Measurements from ENCODE around the gene FADS1.
A peak's percentile ranks its signal among the peaks of the same experiment; 100 is the strongest.

Gene FADS1

DNA sequence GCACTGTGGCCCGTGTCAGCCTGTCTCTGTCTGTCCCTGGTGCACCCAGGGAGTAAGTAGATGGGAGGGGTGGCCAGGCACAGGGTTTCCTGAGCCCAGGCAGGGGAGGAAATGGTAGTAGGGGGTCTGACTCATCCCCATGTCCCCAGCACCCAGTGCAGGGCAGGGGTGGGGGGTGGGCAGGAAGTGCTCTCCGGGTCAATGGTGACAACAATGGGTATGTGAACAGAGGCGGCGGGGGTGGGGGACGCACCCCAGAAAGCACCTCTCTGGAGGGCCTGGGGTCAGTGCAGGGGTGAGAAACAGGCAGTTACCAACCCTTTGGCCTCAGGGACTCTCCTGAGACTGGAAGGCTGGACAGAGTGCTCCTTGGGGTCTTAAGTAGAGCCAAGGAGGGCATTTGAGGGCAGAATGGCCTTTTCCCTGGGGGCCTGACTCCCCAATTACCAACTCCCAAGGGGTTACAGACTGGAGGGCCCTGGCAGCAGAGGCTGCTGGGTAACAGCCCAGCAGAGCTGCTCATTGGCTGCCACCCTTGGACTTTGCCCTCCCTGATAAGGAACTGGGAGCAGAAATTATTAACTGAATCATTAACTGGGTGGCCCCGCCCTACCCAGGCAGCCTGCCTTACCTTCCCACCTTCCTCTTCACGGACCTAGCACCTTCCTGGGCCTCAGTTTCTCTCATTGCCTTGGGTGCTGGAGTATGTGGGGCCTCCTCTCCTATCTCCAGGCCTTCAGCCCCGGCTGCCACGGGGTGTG is 60.2 kb downstream of the FADS1 start:
- DNase-seq: peak; percentile 83

DNA sequence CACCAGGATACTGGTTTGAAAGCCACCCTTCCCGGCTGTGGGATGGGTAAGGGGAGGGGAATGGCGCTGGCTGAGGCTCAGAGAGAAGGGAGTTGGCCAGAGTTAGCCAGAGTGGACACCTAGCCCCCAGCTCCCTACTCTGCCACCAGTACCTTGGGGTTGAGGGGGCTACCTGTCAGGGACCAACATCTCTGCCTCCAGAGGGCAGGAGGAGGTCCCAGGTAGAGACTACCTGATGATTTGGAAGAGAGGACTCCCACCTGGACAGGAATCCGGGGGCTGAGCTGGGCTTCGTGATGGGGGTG is 60.7 kb downstream of the FADS1 start:
- no peak for DNase-seq

DNA sequence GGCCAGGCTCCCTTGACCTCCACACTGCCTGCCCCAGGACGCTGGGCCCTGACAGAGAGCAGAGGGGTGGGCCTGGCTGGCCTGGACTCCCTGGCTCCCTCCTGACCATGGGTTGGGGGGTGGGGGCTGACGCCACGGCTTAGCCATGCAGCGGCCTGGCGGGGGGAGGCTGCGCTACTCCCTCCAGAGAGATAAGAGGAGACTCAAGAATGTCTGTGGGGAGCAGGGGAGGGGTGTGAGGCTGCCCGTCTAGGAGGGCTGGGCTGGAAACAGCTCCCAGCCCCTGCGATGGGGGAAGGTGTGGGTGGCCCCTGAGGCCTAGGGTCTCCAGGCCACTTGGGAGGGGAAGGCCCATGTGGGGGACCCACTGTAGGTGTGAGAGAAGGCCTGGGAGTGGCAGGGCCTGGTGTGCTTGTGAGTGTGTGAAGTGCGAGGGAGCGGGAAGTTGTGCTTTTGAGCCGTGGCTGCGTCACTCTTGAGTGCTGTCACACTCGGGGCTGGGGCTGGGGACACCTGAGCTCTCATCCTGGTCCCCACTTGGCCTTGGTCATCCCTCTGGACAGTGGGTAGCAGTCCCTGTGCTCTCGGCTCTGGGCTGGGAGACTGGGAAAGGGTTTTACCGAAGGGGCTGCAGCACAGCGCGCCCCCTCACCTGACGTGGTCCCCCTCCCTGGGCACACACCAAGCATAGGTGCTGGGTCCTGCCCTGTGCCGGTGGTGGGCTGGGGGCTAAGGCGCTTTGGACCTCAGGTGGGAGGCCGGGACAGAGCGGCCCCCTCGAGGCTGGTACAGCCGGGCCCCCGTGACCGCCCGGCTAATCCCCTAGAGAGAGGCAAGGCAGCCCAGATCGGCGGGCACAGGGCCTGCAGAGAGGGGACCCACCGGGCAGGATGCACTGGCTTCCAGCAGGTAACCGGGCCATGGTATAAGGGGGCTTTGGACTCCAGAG is 62.0 kb downstream of the FADS1 start:
- peak; percentile 93 for DNase-seq

DNA sequence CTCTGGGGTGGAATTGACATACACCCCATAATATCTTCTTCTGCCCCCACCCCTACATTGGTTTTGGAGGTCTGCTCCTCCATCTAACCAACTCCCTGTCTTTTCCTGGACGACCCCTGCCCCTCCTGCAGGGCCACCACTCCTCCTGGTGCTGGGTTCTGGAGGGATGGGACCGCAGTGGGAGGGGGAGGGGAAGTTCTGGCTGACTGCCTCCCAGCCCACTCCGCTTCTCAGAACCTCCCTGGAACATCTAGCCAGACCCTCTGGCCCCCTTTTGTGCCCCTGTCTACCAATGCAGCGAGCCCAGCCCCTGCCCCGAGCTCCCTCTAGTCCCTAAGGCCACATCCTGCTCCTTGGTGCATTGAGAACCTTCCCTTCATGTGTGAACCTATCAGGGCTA is 63.1 kb downstream of the FADS1 start:
- no peak for DNase-seq

DNA sequence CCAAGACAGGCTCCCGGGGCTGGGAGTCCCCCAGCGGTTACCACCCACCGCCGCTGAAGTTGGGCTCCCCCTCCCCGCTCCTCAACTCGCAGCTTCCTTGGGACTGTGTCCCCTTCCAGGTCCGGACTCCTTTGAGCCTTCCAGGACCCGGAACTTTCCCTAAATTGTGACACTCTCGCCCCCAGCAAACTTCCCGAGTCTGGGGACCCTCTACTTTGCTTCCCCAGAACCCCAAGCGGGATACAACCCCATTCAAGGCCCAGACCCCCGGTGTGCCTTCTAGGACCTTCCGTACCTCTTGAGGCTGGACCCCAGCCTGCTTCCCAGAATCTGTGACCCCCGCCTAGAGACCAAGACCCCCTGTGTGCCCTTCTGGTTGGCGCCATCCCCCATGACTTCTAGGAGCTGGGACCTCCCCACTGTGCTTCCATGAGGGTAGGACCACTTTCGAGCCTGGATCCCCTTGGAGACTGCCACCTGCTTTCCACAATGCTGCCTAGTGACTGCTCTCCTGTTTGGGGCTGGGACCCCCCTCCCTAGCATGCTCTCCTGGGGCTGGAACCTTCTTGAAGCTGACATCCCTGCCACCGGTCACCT is 63.8 kb downstream of the FADS1 start:
- no peak for DNase-seq

DNA sequence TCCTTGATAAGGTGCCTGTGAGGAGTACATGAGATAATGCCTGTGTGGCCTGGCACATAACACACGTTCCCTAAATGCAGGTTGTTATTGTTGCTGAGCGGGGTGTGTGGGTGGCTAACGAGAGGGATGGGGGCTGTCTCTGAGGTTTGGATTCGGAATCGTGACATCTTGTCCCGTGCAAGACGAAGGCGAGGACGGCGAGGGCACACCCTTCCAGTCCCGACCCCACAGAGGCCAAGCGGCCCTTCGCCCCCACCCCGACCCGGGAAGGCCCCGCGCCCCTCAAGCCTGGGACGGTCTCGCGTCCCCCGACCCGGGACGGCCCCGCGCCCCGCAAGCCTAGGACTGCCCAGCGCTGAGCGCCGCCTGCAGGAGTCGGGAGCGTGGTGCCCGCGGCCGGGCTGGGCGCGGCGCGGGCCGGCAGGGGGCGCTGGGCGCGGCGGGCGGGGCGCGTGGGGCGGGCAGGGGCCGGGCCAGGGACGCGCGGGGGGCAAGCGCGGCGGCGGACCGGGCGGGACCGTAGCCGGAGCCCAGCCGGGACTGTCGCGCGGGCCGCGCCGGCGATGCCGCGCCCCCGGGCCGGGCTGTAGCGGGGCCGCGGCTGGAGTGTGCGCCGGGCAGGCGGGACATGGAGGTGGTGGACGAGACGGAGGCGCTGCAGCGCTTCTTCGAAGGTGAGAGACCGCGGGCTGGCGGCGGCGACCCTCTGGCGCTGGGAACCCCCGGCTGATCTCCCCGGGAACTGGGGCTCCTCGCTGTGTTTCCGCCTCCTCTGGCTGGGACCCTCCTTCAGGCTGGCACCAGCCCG is 64.5 kb downstream of the FADS1 start, which contains the start of gene MYRF:
Gene MYRF, plus strand, starts transcription at position 520 of the 808 bp plus-strand sequence. Its CDS starts 109 bp downstream, at position 629.
- DNase-seq: peak; percentile 81

DNA sequence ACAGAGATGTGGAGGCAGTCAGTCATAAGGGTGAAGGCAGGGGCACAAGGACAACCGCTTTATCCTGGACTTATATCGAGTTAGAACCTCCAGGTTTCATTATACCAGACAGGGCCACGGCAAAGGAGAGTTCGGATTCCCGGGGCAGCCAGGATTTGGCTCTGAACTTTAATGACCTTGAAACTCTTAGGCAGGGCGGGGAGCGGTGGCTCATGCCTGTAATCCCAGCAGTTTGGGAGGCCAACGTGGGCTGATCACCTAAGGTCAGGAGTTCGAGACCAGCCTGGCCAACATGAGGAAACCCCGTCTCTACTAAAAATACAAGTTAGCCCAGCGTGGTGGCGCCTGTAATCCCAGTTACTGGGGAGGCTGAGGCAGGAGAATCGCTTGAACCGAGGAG is 65.4 kb downstream of the FADS1 start:
- no peak for DNase-seq

DNA sequence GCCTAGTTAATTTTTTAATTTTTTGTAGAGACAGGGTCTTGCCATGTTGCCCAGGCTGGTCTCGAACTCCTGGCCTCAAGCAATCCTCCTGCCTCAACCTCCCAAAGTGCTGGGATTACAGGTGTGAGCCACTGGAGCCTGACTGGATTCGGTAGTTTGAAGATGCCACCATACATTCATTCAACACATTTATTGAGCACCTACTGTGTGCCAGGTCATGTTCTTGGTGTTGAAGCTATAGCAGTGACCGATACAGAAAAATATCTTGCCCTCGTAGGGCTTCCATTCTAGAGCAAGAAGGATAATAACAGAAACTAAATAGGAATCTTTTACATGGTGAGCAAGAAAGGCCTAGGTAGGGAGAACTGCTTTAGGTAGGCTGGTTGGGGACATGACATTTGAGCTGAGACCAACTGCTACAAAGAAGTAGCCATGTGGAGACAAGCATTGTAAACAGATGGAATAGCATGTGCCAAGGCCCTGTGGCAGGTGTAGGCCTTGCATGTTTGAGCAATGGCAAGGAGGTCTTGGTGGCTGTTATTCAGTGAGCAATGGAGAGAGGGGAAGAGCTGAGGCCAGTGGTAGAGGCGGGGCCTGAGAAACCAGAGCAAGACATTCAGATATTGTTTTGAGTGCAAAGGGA is 66.1 kb downstream of the FADS1 start:
- DNase-seq: no peak
